NCI-H128 (cell line): ENCODE results near the gene ARHGEF37.

ENCODE experiments used
- DNase-seq: peaks from one replicate; lab custom pipeline; 2025; ENCODE audit not compliant: unreplicated experiment; lab: John Stamatoyannopoulos, UW

ARHGEF37 gene

DNA sequence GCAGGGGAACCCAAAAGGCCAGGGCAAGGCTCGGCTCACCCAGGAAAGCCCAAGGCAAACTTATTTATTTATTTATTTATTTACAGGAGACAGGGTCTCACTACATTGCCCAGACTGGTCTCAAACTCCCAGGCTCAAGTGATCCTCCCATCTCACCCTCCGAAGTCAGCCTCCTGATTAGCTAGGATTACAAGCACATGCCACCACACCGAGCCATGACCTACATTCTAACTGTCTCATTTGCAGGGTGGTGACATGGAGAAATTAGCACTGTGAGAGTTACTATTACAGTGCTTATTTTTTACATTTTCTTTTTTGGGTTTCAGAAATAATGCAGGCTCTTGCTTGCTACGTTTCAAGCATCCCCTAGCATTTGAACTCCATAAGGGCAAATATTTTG, 18.1 kb downstream of the ARHGEF37 start:
- DNase-seq, result no peak

DNA sequence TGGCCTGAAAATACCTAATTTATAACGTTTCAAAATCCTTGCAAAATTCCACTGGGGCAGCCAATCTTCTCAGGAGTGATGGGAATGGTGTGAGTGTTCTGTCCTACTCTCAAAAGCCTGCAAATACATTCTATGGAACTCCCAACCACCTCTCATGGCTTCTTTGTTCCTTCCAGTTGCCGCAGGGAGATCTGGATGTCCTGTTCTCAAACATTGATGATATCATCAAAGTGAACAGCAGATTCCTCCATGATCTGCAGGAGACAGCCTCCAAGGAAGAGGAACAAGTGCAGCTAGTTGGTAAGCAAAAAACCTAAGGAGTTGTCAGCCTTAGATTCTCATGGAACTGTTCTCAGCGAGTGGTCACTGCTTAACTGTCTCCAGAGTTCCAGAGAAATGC, 19.6 kb downstream of the ARHGEF37 start:
- no peak for DNase-seq

DNA sequence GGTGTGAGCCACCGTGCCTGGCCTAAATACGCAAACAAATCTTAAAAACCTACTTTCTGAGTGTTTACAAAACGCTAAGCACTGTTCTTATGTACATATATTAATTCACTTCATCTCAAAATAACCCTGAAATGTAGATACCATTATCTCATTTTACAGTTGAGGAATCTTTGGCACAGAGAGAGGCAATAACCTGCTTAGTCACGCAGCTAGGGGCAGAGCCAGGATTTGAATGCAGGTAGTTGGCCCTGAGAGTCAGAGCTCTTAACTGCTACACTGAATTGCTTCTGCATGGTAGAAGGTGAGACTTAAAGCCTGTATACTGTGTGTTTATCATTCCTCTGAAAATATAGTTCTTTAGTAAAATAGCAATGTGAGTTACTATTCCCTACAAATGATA, 21.9 kb downstream of the ARHGEF37 start:
- no peak for DNase-seq

DNA sequence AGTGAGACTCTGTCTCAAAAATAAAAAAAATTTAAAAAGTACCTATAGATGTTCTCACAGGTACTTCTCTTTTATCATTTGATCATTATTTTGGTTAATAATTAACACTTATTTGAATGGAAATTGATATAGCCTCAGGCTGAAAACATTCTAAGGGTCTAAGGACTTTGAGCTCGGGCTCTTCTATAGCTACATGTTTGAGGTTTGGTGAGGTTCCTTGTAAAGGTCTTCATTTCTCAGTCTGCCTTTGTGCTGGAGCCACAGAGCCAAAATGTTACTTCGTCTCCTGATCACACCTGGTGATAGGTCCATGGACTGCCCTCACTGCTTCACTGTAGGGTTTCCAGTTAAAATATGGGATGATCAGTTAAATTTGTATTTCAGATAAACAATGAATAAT, 22.6 kb downstream of the ARHGEF37 start:
- no peak for DNase-seq

DNA sequence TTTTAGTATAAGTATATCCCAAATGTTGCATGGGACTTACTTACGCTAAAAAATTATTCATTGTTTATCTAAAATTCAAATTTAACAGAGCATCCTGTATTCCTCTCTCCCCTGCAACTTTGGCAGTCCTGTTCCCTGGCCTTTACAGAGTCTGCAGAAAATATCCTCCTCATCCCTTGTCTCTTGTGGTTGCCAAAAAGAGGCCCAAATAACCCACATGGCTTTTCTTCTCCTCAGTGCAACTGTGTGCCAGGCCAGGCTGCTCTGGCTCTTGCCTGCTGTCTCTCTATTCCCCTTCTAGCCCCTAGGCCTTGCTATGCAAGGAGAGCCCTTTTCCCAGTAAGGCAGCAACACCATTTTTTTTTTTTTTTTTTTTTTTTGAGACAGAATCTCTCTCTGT, 23.0 kb downstream of the ARHGEF37 start:
- no peak for DNase-seq

DNA sequence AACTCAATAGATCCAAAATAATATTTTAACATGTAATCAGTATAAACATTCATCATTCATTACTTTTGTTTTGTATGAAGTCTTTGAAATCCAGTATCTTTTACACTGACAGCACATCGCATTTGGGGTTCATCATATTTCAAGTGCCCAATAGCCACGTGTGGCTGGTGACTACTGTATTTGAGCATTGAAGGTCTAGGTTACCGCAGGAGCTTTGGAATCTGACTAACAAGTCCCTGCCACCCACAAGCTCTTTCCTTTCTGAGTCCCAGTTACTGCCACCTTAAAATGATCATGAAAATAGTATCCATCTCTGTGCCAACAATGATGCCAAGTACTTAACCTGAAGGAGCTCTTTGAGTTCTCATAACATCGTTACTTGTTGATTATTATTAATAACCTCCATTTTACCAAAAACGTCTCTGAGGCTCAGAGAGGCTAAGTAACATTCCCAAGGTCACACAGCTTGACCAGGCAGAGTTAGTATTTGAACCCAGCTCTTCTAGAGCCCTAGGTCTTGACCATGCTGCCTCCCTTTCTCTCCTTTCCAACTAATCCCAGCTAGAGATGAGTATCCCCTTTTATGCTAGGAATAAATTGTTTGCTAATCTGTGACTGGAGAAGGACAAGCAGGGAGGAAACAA, 24.2 kb downstream of the ARHGEF37 start:
- no peak for DNase-seq

DNA sequence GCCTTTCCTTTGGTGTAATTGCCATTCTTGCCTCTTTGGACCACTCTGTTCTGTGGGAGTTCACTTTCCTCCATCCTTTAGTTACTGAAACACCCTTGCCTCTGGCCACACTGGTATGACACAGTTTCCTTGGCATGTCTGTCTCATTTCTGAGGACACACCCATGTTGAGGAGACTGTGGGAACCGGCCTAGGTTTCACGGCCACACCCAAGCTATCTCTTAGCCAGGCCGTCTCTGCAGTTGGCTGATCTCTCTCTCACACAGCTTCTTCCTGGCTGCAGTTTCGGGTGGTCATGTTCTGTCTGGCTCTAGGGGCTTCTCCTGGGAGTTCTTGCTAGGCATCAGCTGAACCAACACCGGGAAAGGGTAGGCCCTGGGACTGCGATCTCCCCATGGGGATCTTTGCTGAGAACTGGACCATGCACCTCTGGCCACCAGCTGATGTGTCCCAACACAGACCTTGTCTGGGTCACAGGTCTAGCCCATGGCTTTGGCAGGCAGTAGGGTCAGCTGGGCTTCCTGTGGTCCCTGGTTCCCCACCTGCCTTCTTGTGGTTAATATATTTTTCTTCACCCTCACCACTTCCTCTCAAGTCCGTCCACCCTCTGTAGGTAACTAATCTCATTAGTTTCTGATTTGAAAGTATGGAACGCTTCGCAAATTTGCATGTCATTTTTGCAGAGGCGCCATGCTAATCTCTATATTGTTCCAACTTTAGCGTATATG, 24.9 kb downstream of the ARHGEF37 start:
- no peak for DNase-seq

DNA sequence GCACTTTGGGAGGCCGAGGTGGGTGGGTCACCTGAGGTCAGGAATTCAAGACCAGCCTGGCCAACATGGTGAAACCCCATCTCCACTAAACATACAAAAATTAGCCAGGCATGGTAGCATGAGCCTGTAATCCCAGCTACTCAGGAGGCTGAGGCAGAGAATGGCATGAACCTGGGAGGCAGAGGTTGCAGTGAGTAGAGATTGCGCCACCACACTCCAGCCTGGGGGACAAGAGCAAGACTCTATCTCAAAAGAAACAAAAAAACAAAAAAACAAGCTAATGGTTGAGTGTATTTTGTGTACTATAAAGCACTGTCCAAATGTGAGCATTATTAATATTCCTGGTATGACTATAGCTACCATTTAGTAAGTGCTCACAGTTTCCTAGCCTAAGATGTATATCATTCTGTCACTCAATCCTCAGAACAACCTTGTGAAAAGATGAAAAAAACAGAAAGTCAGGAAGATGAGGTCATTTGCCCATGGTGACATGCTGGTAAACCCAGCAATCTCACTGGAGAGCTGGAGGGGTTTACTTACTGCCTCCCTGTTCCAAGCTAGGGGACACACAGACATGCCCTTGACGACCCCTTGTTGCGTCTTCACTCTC, 27.7 kb downstream of the ARHGEF37 start:
- DNase-seq, result no peak

DNA sequence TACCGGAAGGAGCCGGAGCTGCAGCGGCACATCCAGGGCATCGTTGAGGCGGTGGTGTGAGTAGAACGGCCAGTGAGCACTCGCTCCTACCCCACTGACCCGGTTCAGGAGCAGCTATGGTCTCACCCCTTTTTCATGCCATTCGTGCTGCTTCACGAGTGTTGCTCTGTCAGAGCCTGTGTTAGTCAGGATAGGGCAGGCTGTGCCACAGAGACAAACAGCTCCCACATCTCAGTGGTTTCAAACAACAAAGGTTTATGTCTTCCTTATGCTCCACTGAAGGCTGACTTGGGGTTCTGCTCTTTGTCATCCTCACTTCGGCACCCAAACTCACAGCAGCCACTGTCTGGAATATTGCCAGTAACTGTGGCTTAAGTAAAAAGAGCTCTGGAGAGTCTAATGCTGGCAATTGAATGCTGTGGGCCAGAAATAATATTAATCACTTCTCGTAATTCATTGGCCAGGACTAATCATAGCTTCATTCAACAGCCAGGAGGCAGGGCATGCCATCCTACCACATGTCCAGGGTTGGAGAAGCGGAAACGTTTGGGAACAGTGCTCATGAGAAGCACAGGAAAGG, 28.4 kb downstream of the ARHGEF37 start:
- no peak for DNase-seq

DNA sequence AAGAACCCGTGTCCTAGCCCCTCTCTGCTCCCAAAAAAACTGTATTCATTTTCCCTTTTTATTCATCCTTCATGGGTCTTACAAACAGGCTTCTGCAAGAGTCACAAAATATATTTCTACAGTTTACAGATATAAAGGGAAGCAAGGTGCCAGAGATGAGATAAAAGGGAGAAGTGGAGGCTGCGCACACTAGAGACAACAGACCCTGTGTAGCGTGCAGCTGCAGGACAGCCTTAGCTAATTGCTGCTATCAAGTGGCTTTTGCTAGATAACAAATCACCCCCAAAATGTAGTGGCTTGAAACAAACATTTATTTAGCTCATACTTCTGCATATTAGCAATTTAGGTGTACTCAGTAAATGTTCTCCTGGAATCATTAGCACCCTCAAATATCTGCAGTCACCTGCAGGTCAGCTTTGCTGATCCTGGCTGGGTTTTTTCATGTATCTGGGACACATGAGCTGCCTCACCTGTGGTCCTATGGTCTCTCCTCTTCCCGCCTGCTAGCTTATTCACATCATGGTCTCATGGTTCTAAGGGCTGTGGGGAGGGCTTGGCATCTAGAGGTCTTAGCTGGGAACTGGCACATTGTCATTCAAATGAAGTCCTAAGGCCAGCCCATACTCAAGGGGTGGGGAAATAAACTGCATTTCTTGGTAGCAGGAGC, 29.4 kb downstream of the ARHGEF37 start:
- no peak for DNase-seq

DNA sequence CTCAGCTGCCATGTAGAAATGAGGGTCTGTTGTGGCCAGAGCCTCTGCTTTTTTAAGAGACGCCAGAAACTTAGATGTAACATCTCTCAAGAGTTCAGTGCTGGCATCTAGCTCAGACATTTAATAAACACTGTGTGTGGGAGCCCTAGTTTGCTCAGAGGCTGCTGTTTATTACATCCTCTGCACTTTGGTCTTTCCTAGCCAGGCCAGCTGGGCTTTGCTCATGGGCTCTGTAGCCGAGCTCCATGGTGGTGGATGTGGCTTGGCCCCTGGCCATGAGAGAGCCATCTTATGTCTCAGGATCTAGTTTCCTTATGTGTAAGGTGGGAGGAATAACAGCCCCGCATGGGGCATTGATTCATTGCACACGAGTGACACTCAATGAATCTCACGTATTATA, 30.0 kb downstream of the ARHGEF37 start:
- no peak for DNase-seq

DNA sequence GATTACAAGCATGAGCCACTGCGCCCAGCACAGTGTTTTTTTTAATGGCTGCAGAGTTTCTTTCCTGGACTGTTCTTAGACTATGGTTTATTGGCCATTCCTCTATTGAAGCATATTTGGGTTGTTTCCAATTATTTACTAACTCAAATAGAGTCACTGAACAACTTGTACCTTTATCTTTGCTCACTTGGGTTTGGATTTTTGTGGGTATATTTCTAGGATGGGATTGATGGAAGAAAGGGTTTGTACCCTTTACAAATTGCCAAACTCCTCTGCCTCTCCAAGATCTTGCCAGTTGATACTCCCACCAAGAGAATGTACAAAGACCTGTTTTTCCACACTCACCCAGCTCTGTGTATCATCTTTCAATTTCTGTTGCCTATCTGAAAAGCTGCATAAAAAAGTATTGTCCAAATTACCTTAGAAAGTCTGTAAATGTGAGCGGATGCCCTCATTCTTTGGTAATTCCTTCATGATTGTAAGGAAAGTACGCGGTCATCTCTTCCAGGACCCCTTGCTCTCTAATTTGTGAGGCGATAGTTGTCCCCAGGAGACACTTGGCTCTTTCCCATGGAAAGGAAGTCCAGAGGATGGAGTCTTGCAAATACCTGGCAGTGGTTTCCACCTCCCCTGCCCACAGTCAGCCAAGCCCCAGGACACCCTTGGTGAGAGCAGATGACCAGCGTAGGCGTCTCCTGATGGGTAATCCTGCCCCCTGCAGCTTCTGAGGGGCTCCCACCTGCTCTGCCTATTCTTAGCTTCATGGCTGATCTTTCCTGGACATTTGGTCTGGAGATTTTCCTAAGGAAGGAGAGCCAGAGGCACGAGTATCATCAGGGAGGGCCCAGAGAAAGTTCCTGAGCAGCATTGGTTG, 33.0 kb downstream of the ARHGEF37 start:
- no peak for DNase-seq

DNA sequence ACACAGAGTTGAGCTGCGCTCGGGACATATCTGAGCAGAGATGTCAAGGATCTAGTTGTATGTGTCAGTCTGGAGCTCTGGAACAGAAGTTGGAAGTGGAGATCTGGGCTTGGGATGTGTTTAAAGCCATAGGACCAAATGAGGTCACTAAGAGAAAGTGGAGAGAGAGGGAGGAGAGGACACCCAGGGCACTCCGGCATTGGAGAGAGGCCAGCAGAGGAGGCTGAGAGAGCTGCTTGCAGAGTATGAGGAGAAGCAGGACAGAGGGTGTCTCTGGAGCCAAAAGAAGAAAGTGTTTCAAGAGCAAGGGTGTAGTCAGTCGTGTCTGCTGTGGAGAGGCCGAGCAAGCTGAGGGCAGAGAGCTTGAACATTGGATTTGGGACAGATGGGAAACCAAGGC, 34.7 kb downstream of the ARHGEF37 start:
- no peak for DNase-seq

DNA sequence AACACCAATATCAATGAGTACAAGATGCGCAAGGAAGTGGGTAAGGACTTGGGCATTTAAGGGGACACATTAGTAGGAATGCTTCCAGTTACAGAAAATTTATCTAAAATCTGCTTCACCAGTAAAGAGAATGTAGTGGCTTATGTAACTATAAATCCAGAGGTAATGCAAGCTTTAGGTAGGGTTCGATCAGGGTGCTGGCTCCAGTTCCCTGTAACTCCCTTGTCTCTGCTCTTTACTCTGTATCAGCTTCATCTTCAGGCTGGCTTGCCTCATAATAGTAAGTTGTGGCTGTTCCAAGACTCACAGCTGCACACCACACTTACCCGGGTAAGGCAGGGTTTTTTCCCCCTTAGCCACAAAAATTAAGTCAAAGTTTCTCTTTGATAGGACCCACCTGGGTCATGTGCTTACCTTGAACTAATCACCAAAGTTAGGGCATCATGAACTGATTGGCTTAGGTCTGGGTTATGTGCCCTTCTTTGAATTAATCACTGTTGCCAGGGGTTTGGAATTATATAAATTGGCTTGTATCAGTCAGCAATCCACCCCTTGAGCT, 35.5 kb downstream of the ARHGEF37 start:
- no peak for DNase-seq

DNA sequence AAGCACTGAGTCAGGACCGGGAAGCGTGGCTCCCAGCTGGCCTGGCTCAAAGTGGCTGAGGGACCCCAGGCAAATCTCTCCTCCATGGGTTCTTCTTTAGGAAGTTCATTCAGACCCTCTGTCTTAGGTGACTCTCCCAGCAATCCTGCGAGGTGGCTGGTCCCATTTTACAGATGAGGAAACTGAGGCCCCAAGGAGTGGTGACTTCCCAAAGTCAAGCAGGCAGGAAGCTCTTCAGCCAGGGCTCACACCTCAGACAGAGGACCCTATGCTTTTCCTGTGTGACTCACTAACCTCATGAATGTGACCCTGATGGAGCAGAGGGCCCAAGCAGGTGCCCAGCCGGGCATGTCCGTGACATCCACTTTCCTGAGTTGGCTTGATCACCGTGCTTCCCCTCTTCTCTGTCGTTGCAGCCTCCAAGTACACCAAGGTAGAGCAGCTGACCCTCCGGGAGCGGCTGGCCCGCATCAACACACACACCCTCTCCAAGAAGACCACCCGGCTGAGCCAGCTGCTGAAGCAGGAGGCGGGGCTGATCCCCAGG, 36.5 kb downstream of the ARHGEF37 start:
- DNase-seq, result no peak

DNA sequence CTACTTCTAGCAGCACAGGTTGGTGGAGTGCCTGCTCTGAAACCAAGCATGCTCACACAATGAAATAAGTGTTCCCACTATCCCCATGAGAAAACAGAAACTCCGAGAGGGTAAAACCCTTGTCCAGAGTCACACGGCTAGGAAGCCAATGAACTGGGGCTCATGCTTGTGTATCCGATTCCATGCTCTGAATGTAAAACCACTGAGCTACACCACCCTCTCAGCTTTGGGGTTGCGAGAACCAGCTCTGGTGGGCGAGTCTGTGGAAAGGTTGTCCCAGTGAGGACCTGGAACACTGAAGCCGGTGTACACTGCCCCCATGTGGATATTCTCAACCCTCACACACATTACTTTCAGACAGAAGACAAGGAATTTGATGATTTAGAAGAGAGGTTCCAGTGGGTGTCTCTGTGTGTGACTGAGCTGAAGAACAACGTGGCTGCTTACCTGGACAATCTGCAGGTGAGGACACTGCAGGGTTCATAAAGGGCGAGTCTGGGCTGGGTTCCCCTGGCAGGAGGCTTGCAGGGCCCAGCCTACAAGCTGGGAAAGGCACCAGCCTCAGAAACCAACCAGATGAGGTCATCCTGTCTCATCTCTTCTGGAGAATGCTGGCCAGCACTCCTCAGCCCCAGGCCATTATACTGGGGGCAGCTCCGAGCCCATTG, 37.4 kb downstream of the ARHGEF37 start:
- no peak for DNase-seq

DNA sequence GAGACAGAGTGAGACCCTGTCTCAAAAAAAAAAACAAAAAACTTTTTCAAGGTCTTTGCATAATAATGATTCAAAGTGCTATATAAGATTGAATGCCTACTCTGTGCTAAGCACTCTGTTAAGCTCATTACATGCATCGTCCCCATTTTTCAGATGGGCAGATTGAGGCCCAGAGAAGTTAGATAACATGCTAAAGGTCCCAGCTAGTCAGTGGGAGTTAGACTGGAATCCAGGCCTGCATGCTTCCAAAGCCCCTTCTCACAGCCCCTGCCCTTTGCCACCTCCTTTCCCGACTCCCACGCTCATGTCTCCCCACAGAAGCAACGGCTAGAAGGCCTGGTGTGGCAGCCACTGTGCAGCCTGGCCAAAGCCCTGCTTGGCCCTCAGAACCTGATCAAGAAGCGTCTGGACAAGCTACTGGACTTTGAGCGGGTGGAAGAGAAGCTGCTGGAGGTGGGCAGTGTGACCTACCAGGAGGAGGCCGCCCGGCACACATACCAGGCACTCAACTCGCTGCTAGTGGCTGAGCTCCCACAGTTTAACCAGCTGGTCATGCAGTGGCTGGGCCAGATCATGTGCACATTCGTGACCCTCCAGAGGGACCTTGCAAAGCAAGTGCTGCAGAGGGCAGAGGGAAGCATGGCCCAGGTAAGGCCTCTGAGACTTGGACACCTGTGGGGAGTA, 40.3 kb downstream of the ARHGEF37 start:
- no peak for DNase-seq

DNA sequence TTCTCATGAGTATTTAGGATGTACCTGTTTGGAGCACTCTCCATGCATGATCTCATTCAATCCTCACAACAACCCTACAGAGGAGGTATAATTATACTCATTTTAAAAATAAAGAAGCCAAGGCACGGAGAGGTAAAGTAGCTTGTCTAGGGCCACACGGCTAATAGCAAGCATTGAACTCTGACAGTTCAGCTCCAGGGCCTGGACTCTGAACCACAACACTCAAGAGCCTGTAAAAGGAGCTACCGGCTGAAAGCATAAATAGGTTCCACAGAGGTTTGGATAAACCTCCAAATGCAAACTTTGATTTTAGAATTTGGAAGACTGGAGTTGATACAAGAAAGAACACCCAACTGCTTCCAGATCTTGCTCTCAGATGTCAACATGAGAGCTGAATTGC, 41.2 kb downstream of the ARHGEF37 start:
- no peak for DNase-seq

DNA sequence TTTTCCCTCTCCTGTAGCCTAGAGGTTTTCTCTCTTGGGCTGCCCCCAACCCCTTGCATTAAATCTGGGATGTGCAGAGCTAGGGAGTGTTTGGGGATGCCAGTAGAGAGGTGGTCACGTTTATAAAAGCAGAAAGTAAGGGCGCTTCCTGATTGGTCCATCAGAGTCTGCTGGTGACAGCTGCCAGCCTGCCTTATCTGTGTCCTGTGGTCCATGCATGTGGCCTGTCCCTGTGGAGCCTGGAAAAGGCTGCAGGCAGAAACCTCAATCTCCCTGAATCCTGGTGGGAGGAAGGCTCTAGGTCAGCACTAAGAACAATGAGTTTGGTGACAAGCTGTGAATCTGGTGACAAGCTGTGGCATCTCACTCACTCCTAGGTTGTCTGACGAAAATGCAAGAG, 42.2 kb downstream of the ARHGEF37 start:
- no peak for DNase-seq
